HCT116 (cell line): Measurements from ENCODE around the gene TBXAS1. TPM values are rescaled to one million over a fixed set of nuclear protein-coding genes. Genes with fewer than 3 reads are reported as not detected.

Source experiments
- ATAC-seq: fragments of 200-7000 bp; cut with Tn5 transposase; 2 replicates; pipeline ENCODE4 v1.9.1; 2020; ENCODE audit warnings: mild to moderate bottlenecking, moderate library complexity
- BruUV-seq: library from RNA; stranded (reverse); fragments of 400-500 nt; replicated peaks from 2 replicates; lab custom pipeline; 2021; lab: Mats Ljungman, UMichigan
- CTCF ChIA-PET: fragments of 300-600 bp; sonication (Branson Sonifier 250); formaldehyde crosslinking; loops from one replicate; lab custom pipeline; 2021; ENCODE audit warnings: antibody characterized with exemption; lab: Charles Lee
- POLR2A ChIA-PET: fragments of 300-600, 350-600 bp; sonication (Branson Sonifier 250); formaldehyde crosslinking; loops from one replicate; lab custom pipeline; 2021; ENCODE audit warnings: antibody characterized with exemption; lab: Charles Lee
- RAD21 ChIA-PET, 2 experiments: fragments of 300-600 bp; sonication (Branson Sonifier 250); formaldehyde crosslinking; loops; one replicate each; lab custom pipeline; 2023; ENCODE audit warnings: low total read pairs in 2 of 2; ENCODE audit not compliant: uncharacterized antibody in 2 of 2, unreplicated experiment in 2 of 2, low non-redundant PET in 1 of 2; lab: Charles Lee
- DNase-seq: peaks from one replicate; pipeline ENCODE4 v3.0.0-alpha.2; 2010; ENCODE audit warnings: low read depth, low spot score
- H2AFZ ChIP-seq: fragments of 200-600 bp; shearing (Covaris generic), sonication (generic); 2 replicates; pipeline ENCODE4 v1.6.1; 2017; ENCODE audit warnings: low read depth, mixed run types, mixed read lengths, antibody characterized with exemption, low read length; ENCODE audit not compliant: poor library complexity, severe bottlenecking
- H3K27ac ChIP-seq: 2 replicates; pipeline ENCODE4 v1.5.1; 2012; ENCODE audit warnings: low read depth, low read length
- H3K27me3 ChIP-seq: fragments of 200-600 bp; sonication (generic); 2 replicates; pipeline ENCODE4 v1.6.1; 2016; ENCODE audit warnings: mixed run types, low read length, mixed read lengths; ENCODE audit not compliant: insufficient read depth
- H3K36me3 ChIP-seq, 2 experiments: fragments of 200-500 bp in 1 of 2; fragments of 200-600 bp in 1 of 2; sonication (Bioruptor generic) in 1 of 2; sonication (generic) in 1 of 2; 2 replicates each; pipeline versions ENCODE4 v1.5.1 to v1.6.1; 2014 to 2016; ENCODE audit warnings: low read length in 2 of 2, inconsistent platforms in 1 of 2, mixed read lengths in 1 of 2, mixed run types in 1 of 2; ENCODE audit not compliant: insufficient read depth in 2 of 2, control insufficient read depth in 1 of 2
- H3K4me1 ChIP-seq, 2 experiments: fragments of 200-600 bp in 1 of 2; sonication (generic) in 1 of 2; 2 replicates each; pipeline versions ENCODE4 v1.5.1 to v1.6.1; 2012 to 2017; ENCODE audit warnings: low read length in 2 of 2, inconsistent platforms in 1 of 2, mild to moderate bottlenecking in 1 of 2, mixed read lengths in 1 of 2, mixed run types in 1 of 2, moderate library complexity in 1 of 2; ENCODE audit not compliant: insufficient read depth in 2 of 2, control insufficient read depth in 1 of 2
- H3K4me2 ChIP-seq: fragments of 200-600 bp; sonication (generic); 2 replicates; pipeline ENCODE4 v1.6.1; 2017; ENCODE audit warnings: mixed run types, low read length, mixed read lengths
- H3K4me3 ChIP-seq, 2 experiments: fragments of 200-600 bp in 1 of 2; sonication (generic) in 1 of 2; replicated peaks in 1 of 2; 2 replicates each; pipeline ENCODE4 v1.5.1; 2011 to 2016; ENCODE audit warnings: low read length in 2 of 2, control low read depth in 1 of 2, low read depth in 1 of 2, mild to moderate bottlenecking in 1 of 2, mixed read lengths in 1 of 2, mixed run types in 1 of 2
- H3K79me2 ChIP-seq: fragments of 200-600 bp; sonication (generic); 2 replicates; pipeline ENCODE4 v1.6.1; 2017; ENCODE audit warnings: mild to moderate bottlenecking, mixed run types, low read length, moderate library complexity, mixed read lengths; ENCODE audit not compliant: insufficient read depth
- H3K9ac ChIP-seq: fragments of 200-600 bp; sonication (generic); 2 replicates; pipeline ENCODE4 v1.6.1; 2016; ENCODE audit warnings: low read length, mixed read lengths
- H3K9me2 ChIP-seq: fragments of 200-600 bp; sonication (generic), shearing (Covaris generic); 2 replicates; pipeline ENCODE4 v1.6.1; 2017; ENCODE audit warnings: mixed run types, mild to moderate bottlenecking, moderate library complexity; ENCODE audit not compliant: insufficient read depth
- H3K9me3 ChIP-seq, 2 experiments: fragments of 200-500 bp in 1 of 2; fragments of 200-600 bp in 1 of 2; sonication (Bioruptor generic) in 1 of 2; sonication (generic) in 1 of 2; 2 replicates each; pipeline ENCODE4 v1.6.1; 2014 to 2017; ENCODE audit warnings: low read length in 2 of 2, mixed read lengths in 2 of 2, inconsistent platforms in 1 of 2, low read depth in 1 of 2, mild to moderate bottlenecking in 1 of 2, mixed run types in 1 of 2, moderate library complexity in 1 of 2; ENCODE audit not compliant: control insufficient read depth in 1 of 2, insufficient read depth in 1 of 2
- H4K20me1 ChIP-seq: fragments of 200-600 bp; sonication (generic), shearing (Covaris generic); 2 replicates; pipeline ENCODE4 v1.6.1; 2017; ENCODE audit warnings: mixed run types, mild to moderate bottlenecking, moderate library complexity; ENCODE audit not compliant: insufficient read depth
- ATF3 ChIP-seq: IDR thresholded peaks from 2 replicates; pipeline ENCODE4 v1.6.1; 2012
- CEBPB ChIP-seq: IDR thresholded peaks from 2 replicates; pipeline ENCODE4 v1.6.1; 2012; ENCODE audit warnings: low read depth
- EGR1 ChIP-seq: IDR thresholded peaks from 2 replicates; pipeline ENCODE4 v1.6.1; 2012; ENCODE audit warnings: low read depth
- ELF1 ChIP-seq: IDR thresholded peaks from 2 replicates; pipeline ENCODE4 v1.6.1; 2012; ENCODE audit warnings: low read depth, borderline replicate concordance
- FOSL1 ChIP-seq: IDR thresholded peaks from 2 replicates; pipeline ENCODE4 v1.6.1; 2012; ENCODE audit warnings: low read depth
- JUND ChIP-seq: IDR thresholded peaks from 2 replicates; pipeline ENCODE4 v1.6.1; 2012
- RAD21 ChIP-seq: IDR thresholded peaks from 2 replicates; pipeline ENCODE4 v1.6.1; 2012; ENCODE audit warnings: low read depth, mild to moderate bottlenecking
- SRF ChIP-seq: IDR thresholded peaks from 2 replicates; pipeline ENCODE4 v1.6.1; 2012; ENCODE audit warnings: low read depth
- YY1 ChIP-seq: IDR thresholded peaks from 2 replicates; pipeline ENCODE4 v1.6.1; 2011; ENCODE audit warnings: low read length, low read depth, moderate library complexity, mild to moderate bottlenecking; ENCODE audit not compliant: insufficient replicate concordance; ENCODE audit errors: extremely low read depth
- ZBTB33 ChIP-seq: IDR thresholded peaks from 2 replicates; pipeline ENCODE4 v1.6.1; 2011; ENCODE audit warnings: mild to moderate bottlenecking, low read length, moderate library complexity; ENCODE audit not compliant: insufficient replicate concordance; ENCODE audit errors: extremely low read depth
- ZFX ChIP-seq: fragments of 450-650 bp; IDR thresholded peaks from 2 replicates; pipeline ENCODE4 v1.6.1; 2017
- ZNF274 ChIP-seq: fragments of 200-500 bp; sonication (Bioruptor generic); IDR thresholded peaks from 2 replicates; pipeline ENCODE4 v1.6.1; 2014; ENCODE audit warnings: mild to moderate bottlenecking, low read depth, low read length, inconsistent platforms
- intact Hi-C: fragments of 100-400 bp; cut with micrococcal nuclease; formaldehyde crosslinking; loops from 2 replicates; pipeline ENCODE4 v1.10.0; 2022
- total RNA-seq: library from RNA; stranded (reverse); gene quantifications from one replicate; pipeline ENCODE4 v1.2.1, GENCODE V29; 2021; ENCODE audit not compliant: unreplicated experiment
- TF ChIP-seq, protein P1 (sequence below): IDR thresholded peaks from 2 replicates; pipeline ENCODE4 v1.6.1; 2012; ENCODE audit warnings: low read depth

Gene TBXAS1
- total RNA-seq, 1 experiment from 2014 or later = 1.4 TPM

- TF ChIP-seq, protein P1, sequence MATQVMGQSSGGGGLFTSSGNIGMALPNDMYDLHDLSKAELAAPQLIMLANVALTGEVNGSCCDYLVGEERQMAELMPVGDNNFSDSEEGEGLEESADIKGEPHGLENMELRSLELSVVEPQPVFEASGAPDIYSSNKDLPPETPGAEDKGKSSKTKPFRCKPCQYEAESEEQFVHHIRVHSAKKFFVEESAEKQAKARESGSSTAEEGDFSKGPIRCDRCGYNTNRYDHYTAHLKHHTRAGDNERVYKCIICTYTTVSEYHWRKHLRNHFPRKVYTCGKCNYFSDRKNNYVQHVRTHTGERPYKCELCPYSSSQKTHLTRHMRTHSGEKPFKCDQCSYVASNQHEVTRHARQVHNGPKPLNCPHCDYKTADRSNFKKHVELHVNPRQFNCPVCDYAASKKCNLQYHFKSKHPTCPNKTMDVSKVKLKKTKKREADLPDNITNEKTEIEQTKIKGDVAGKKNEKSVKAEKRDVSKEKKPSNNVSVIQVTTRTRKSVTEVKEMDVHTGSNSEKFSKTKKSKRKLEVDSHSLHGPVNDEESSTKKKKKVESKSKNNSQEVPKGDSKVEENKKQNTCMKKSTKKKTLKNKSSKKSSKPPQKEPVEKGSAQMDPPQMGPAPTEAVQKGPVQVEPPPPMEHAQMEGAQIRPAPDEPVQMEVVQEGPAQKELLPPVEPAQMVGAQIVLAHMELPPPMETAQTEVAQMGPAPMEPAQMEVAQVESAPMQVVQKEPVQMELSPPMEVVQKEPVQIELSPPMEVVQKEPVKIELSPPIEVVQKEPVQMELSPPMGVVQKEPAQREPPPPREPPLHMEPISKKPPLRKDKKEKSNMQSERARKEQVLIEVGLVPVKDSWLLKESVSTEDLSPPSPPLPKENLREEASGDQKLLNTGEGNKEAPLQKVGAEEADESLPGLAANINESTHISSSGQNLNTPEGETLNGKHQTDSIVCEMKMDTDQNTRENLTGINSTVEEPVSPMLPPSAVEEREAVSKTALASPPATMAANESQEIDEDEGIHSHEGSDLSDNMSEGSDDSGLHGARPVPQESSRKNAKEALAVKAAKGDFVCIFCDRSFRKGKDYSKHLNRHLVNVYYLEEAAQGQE = no peak
- TF ChIP-seq ZFX = no peak
- TF ChIP-seq JUND = no peak
- TF ChIP-seq EGR1 = no peak
- no peak for TF ChIP-seq RAD21
- no peak for TF ChIP-seq ATF3
- no peak for TF ChIP-seq ELF1
Measured at GRCh38 chr7:139886206-139886605, 57.1 kb downstream of the TBXAS1 start (continued).

DNA sequence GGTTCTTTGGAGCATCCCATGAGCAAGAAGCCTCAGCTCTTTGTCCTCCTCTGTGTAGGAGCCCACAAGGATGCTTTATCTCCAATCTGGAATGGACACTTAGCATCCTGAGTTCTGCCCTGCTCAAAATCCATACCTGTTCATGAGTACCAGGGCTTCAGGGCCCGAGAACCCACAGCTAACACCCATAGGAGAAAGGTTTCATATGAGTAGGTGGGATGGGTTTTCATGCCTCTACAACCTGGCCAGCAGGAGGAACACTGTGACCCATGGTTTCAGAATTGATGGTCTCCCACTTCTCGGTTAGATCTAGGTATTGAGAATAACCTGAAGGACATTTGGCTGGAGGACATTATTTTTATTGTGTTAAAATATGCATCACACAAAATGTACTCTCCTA lies 57.8 kb downstream of the TBXAS1 start:
- H3K4me1 ChIP-seq = peaks cover 0 to 10% of the 10 kb centered on the region in 2 experiments; a peak in 1 of 4 replicates
- RAD21 ChIA-PET = no interaction called here
- H3K4me2 ChIP-seq = no peak overlapping the region
- H3K9ac ChIP-seq = no peak overlapping the region
- no peak overlapping the region for H3K27ac ChIP-seq
- ATAC-seq (no peak), DNase-seq (no peak)
- intact Hi-C loops = no loop called here
- H2AFZ ChIP-seq = no peak overlapping the region
- TF ChIP-seq ZFX (no peak), JUND (no peak), YY1 (no peak), ZBTB33 (no peak), ZNF274 (no peak), ATF3 (no peak), EGR1 (no peak), SRF (no peak), FOSL1 (no peak), CEBPB (no peak), RAD21 (no peak)
- no peaks in the 10 kb centered on the region for H3K36me3 ChIP-seq
- no peaks in the 10 kb centered on the region for H4K20me1 ChIP-seq
- CTCF ChIA-PET = no interaction called here
- H3K4me3 ChIP-seq = no peak overlapping the region
- no peaks in the 10 kb centered on the region for H3K27me3 ChIP-seq
- H3K9me3 ChIP-seq = no peaks in the 10 kb centered on the region
- no peaks in the 10 kb centered on the region for H3K79me2 ChIP-seq
- POLR2A ChIA-PET = interaction anchor here (0.7 kb wide), 1 partner anchor 668 kb away, joined by 3 read pairs; no protein-coding TSS in a partner anchor
- no TSS peak for BruUV-seq
- H3K9me2 ChIP-seq = no peaks in the 10 kb centered on the region
